HG02852 (cell line): Measurements from ENCODE around the gene TSEN2.
"Not testable (repeated sequence)": the region's sequence is repeated elsewhere in the genome, so short reads cannot be mapped to it uniquely, and the experiment has no call there.

ENCODE experiments used
- ATAC-seq: cut with Tn5 transposase; IDR thresholded peaks from one replicate; pipeline ENCODE4 v1.9.1; 2021; ENCODE audit warnings: mild to moderate bottlenecking, moderate library complexity; ENCODE audit not compliant: unreplicated experiment

TSEN2 gene

DNA sequence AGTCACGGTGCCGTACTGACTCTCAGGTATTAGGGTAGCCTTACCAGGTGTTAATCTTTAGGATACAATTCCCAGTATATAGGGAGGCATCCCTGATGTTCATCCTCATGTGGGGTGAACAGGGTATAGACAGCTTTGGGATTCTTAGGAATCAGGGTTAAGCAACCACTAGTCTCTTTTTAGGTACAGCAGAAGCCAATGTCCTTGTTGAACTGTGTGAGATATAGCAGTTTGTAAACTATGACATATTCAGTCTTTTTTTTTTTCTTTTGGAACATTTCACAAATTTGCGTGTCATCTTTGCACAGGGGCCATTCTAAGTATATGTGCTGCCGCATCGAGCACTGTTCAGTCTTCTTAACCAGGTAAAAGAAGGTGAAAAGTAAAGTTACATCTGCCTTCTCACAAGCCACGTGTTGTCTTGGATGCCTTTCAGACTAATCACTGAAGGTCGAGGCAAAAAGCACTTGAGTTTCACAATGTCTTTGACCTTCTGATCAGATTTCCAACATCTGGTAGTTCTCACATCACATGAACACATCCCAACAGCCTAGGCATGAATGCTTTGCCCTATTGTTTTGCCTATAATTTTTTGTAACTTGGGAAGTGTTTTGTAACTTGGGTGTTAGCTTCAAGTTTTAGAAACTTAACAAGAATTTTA, 17.2 kb downstream of the TSEN2 start:
- no peak for ATAC-seq

DNA sequence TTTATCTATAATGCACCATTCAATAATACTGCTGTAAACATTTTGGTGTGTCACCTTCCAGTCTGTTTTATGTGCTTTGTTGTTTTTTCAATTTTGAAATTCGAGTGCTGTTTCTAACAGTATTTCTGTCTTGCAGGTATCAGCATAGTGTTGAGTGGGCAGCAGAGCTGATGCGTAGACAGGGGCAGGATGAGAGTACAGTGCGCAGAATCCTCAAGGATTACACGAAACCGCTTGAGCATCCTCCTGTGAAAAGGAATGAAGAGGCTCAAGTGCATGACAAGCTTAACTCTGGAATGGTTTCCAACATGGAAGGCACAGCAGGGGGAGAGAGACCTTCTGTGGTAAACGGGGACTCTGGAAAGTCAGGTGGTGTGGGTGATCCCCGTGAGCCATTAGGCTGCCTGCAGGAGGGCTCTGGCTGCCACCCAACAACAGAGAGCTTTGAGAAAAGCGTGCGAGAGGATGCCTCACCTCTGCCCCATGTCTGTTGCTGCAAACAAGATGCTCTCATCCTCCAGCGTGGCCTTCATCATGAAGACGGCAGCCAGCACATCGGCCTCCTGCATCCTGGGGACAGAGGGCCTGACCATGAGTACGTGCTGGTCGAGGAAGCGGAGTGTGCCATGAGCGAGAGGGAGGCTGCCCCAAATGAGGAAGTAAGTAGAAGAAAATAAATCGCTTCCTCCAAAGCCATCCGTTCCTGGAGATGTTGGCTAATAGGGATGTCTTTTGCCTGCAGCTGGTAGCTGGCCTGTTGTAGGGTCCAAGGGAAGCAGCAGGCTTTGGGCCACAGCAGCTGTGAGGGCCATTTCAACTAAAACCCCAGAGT, 19.1 kb downstream of the TSEN2 start:
- ATAC-seq = no peak

DNA sequence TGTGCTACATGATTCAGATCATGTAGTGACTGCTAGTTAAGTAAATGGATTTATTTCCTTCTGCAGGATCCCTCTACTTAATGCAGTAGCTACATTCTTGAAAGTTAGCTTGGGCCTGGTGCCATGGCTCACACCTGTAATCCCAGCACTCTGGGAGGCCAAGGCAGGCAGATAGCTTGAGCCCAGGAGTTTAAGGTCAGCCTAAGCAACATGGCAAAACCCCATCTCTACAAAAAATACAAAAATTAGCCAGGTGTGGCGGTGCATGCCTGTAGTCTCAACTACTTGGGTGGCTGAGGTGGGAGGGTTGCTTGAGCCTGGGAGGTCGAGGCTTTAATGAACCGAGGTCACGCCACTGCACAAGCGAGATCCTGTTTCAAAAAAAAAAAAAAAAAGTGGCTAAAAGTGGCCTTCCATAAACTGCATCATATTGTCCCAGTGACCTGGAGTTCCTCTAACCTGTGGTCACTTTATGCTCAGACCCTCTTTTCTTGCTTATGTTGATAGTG, 22.0 kb downstream of the TSEN2 start:
- ATAC-seq = no peak

DNA sequence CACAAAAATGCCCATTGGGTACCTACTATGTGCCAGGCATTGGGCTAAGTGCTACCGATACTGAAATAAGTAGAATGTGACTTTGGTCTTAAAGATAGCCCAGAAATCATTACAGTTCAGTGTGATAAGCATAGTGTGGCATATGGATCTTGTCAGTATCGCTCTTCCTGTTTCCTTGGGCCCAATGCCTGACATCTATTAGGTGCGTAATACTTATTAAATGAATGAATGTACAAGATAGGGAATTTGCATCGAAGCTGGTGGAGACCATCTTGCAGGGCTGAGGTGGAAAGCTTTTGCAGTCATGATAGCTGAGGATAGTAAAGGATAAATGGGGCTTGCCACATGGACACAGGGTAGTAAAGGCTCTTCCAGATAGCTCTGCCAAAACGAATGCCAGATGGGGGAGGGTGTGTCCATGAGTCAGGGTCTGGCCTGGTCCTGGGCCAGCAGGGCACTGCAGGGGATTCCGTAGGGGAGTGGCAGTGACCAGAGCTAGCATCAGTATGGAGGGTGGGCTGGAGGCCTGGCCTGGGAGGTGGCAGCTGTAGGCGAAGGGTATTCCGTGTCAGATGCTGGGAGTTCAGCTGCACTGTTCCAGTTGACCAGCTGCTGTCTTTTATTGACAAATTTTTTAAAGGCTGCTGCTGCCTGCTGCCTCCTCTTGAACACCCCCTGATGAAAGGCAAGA, 23.5 kb downstream of the TSEN2 start:
- no peak for ATAC-seq

DNA sequence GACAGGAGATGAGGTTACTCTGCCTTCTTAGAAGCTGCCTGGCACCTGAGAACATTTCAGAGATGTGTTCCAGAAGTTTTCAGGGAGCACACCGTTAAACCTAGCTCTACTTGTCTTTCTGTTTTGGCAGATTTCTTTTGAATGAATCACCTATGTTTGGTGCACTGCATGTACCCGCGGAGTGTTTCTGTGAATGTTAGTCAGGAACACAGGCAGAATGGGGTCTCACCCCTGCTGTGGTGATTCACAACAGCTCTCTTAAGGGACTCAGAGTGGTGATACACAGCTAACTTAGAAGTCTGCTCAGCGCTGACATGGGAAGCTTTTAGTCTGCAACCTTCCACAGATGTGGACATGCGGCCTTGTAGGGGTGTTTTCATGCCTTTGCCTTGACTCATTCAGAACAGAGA, 24.0 kb downstream of the TSEN2 start:
- ATAC-seq = no peak

DNA sequence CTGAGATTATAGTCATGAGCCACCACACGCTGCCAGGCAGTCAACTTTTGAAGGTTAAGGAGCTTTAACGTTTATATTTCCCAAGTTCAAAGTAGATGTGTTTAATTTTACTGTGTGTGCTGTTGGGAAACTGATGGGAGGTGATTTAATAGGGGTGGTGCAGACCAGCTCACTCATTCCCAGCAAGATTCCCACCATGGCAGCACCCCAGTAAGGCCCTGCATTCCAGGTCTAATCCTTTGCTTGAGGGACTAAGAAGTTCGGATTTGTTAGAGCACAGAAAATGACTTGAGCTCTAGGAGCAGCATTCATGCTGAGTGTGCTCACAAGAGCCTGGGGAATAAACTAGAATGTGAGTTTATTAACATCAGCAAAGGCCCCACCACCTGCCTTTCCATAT, 25.2 kb downstream of the TSEN2 start:
- ATAC-seq = no peak

DNA sequence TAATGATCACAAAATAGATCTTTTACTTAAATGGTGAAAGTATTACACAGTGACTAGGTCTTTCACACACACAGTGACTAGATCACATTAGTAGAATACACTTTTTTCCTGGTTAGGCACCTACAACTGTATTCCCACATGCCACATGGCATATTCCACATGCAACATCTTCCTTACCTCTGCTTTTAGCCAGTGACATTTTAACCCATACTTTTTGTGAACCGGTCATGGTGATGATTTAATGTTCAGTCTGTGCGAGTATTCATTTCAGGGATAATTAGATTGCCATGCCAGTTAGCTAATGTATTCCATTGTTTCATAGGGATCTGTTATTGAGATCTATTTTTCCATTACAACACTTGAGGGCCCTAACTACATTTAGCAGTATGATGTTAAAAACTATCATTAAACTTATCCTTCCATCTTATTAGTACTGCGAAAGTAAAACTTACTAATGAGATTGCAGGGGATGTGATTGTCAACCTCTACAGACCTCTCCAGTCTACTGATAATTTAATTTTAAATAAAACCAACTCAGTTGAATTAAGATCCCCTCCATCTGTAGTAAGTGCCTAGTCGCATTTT, 28.3 kb downstream of the TSEN2 start:
- no peak for ATAC-seq

DNA sequence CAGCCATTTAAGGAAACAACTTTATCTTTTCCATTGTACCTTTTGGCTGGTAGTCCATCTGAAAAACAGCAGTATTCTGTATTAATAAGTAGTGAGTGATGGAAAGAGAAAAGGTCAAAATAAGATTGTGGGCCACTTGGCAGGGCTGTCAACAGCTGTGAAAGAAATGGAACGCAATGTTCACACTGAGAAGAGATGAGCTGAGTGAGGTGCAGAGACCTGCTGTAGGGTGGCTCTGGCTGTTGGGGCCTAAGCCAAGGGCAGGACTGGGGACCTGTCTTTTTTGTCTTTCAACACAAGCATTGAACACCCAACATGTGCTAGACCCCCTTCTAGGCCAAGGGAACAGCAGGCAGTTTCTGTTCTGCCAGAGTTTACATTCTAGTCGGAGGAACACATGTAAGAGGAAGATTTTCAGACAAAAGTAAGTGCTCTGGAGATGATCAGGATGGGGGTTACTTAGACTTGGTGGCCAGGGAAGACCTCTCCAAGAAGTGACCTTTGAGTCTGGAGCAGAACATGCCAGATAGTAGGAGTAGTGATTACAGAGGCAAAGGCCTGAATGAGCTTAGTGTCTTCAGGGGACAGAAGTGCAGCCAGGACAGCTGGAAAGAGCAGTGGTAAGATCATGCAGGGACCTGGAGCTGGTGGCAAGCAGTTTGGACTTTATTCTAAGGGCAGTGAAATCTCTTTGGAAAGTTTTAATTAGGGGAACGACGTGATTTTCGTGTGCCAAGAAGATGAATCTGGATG, 29.6 kb downstream of the TSEN2 start:
- no peak for ATAC-seq

DNA sequence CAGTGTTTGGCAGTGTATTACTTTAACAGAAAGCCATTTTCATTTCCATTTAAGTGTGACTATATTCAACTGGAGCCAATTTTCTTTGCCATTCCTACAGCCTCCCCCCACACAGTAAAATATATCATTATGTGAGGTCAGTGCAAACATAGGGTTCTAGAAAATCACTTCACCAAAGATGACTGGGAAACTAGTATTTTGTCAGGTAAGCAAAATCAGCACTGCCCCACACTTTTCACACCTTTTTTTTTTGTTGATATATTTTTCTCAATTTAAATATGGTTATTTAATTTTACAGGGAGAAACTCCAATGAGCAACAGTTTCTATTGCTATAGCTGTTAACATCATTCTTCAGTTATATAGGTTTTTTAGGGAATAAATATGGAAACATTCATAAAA, 31.4 kb downstream of the TSEN2 start:
- no peak for ATAC-seq

DNA sequence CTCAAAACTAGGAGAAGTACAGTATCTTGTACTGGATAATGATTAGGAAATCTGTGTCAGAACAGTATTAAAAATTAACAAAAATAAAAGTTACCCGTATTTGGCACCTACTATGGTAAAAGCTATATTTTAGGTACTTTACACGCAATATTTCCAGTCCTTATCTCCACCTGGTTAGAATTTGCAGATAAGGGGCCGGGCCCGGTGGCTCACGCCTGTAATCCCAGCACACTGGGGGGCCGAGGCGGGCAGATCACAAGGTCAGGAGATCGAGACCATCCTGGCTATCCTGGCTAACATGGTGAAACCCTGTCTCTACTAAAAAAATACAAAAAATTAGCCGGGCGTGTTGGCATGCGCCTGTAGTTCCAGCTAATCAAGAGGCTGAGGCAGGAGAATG, 32.6 kb downstream of the TSEN2 start:
- no peak for ATAC-seq

DNA sequence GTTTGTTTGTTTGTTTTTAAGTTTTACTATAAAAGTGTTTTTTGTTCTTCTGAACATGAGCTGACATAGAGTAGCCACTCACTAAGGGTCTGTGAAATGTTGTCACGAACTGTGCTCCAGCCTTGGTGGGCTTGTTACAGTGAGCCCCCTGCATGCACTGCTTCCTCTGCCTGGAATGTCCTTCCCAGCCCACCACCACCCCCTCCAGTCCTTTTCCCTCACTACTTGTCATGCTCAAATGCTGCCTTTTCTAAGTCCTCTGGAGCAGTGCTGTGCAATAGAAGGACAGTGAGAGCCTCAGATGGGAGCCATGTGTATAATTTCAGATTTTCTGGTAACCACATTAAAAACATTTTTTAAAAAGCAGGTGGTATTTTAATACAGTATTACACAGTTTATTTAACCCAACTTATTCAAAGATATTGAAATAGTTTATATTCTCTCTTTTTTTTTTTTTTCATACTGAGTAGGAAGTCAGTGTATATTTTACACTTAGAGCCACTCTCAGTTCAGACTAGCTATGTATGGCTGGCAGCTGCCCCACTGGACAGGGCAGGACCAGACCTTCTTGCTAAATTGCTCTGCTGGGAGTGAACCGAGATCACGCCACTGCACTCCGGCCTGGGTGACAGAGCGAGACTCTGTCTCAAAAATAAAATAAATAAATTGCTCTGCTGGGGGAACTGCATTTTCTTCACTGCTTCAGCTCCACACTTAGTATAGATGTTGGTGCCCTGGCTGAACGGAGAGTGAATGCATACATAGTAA, 34.2 kb downstream of the TSEN2 start:
- no peak for ATAC-seq

DNA sequence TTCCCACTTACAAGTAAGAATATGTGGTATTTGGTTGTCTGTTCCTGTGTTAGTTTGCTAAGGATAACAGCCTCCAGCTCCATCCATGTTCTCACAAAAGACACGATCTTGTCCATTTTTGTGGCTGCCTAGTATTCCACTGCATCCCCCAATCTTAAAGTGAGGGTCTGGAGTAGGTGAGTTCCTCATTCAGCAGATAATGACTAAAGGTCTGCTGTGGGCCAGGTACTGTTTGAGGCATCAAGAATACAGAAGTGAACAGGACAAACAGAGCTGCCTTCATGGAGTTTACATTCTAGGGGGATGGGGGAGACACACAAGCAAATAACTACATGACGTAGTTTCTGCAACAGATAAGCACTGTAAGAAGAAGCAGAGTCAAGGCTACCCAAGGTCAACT, 36.7 kb downstream of the TSEN2 start:
- no peak for ATAC-seq

DNA sequence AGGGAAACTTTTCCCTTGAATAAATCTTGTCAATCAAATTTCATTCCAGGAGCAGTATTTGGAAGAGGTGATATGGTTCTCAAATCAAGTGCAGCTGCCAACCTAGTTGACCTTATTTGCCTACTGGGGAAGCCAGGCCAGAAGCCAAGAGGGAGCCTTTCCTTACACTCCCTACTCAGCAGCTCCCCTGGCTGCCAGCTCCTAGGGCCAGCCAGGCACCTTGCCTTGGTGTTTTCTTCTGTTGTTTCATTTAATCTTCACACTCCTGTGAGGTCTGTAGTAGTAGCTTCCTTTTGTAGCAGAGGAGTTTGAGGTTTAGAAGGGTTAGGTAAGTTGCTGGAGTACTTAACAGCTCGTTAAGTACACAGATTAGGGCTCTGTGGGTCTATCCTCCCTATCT, 38.4 kb downstream of the TSEN2 start:
- ATAC-seq = no peak

DNA sequence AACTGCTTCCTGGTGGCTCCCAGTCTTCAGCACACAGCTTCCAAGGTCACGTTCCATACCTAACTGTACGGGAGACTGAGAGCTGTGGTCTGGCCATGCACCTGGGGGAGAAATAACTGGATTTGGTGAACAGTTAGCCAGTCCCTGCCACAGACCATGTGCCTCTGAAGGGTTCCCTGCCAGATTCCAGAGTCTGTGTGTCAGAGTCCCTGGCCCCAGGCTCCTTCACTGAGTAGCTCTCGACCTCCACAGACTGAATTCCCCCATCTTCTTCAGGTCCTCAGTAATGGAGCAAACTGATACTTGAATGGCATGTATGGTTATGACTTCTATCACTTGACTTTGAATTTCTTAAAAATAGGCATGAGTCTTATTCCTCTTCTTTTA, 43.5 kb downstream of the TSEN2 start:
- ATAC-seq = no peak

DNA sequence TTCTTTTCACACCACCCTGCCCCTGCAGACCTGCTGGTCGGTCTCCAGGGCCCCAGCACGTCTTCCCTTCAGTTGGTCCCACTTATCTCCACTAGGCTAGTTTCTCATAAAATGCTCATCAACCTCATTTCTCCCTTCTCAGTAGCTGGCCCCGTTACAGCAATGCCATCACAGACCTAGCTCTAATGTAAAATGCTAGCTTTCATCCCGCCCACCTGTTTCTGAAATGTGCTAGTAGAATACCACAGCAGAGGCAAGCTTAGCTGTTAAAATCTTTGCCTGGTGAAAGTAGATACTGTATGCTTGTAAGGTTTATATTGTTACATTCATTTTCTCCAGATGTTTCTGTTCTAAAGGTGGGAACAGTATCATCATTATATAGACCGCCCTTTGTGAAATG, 47.9 kb downstream of the TSEN2 start:
- ATAC-seq = no peak

DNA sequence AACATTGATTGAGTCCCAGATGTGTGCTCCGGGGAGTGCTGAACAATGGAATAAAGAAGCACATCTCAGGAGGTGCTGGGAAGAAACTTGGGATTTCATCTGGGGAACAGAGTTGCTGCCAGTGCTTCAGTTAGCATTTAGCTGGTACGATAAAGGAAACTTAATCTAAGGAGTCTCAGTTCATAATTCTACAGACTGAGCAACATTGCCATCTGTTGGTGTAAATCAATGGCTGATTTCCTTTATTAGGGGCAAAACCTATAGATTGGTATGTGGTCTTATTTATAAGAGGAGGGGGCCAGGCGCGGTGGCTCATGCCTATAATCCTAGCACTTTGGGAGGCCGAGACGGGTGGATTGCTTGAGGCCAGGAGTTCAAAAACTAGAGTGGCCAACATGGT, 52.1 kb downstream of the TSEN2 start:
- no peak for ATAC-seq

DNA sequence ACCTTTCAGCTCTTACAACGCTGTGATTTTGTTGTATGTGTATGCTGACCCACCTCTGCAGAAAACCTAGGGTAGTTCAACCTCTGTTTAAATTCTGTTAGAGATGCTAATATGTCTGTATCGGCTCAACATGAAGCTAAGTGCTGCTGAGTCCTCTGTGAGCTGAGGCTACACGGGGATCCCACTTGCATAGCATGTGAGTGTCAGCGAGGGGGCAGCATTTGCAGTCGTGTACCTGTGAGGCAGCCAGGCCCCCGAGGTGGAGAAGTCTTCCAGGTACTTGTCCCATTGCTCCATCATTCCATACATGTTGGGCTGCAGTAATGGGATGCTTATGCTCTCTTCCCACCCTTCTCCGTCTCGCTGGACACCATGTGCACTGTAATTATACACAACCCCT, 57.3 kb downstream of the TSEN2 start:
- ATAC-seq = no peak

DNA sequence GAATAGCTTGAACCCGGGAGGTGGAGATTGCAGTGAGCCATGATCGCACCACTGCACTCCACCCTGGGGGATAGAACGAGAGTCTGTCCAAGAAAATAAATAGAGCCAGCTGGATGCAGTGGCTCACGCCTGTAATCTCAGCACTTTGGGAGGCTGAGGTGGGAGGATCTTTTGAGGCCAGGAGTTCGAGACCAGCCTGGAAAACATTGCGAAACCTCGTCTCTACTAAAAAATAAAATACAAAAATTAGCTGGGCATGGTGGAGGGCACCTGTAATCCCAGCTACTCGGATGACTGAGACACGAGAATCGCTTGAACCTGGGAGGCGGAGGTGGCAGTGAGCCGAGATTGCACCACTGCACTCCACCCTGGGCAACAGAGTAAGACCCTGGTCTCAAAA, 59.2 kb downstream of the TSEN2 start:
- ATAC-seq = not testable (repeated sequence)

DNA sequence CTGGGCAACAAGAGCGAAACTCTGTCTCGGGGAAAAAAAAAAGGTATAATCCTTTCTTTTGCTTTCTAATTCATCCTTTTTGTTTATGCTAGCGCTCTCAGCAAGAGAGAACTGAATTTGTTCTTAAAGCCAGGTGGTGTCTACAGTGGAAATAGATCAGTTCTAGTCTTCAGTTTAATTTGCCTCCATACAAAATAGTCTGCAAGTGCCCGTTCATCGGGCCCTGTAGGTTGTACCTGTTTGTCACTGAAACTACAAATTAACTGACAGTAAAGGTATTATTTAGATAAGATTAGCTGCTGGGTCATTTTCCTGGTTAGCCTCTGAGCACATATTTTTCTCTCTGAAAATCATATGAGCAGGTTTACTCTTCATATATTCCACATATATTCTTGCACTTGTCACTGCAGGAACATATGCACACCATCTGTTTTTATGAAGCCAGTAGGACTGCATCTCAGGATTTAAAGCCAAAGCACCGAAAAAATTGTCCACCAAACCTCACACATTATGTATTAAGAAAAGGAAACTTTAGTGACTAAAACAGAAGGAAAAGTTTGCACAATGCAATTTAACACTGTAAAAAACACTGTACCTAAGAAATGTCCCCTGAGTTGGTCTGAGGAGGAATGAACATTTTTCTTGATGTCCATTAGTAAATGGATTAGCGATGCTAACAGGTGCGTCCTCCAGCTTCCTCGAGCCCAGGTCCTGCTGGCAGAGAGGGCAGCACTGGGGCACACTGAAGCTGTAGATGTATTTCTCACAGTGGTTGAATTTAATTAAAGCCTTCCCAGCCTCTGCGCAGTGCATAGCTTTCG, 60.6 kb downstream of the TSEN2 start:
- no peak for ATAC-seq
